GM21529 (cell line): ENCODE measurements around the gene PRDM7.
"Not testable (repeated sequence)": the region's sequence is repeated elsewhere in the genome, so short reads cannot be mapped to it uniquely, and the experiment has no call there.

Experiments
- ATAC-seq: cut with Tn5 transposase; IDR thresholded peaks from one replicate; pipeline ENCODE4 v1.9.1; 2021; ENCODE audit not compliant: unreplicated experiment

PRDM7 gene

DNA sequence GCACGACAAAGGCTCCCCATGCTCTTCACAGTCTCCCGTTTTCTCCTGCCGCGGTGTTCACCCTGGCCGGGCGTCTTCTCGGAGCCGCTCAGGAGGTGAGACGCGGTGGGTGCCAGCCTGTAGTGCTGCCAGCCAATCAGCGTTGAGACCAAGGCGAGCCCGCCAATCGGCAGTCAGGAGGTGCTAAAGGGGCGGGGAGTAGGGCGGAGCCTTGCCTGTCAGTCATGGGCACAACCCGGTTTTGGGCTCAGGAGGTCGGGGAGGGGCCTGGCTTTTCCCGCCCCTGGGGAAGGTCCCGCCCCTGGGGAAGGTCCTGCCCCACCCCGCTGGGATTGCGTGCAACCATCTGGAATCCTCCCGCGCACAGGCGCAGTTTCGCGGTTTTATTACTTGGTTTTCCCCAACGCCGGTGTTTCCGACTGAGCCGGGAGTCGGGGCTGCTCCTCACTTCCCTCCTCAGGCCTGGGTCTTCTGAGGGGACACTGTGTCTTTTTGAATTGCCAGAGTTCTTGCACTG, at the start of gene PRDM7:
Gene PRDM7 (minus strand): TSS at position 92 of the 517 bp plus-strand sequence. CDS start 1,421 bp downstream, outside the sequence.
- ATAC-seq = peak; percentile 91

DNA sequence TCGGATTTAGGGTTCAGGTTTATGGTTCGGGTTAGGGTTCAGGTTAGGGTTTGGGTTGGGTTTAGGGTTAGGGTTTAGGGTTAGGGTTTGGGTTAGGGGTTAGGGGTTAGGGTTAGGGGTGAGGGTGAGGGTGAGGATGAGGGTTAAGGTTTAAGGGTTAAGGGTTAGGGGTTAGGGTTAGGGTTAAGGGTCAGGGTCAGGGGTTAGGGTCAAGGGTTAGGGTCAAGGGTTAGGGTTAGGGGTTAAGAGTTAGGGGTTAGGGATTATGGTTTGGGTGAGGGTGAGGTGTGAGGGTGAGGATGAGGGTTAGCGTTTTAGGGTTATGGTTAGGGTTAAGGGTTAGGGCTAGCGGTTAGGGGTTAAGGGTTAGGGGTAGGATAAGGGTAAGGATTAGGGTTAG, 44.7 kb upstream of the PRDM7 start:
- ATAC-seq = not testable (repeated sequence)

DNA sequence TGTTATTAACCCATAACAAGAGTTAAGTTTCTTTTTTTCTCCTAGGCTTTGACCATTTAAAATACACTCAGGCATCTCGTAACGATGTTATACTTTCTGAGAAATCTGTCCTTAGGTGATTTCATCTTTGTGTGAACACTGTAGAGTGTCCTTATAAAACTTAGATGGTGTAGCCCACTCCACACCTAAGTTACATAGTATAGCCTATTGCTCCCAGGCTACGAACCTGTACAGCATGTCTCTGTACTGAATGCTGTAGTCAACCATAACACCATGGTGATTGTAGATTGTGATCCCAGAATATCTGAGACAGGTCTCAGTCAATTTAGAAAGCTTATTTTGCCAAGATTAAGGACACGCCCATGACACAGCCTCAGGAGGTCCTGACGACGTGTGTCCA, 30.5 kb upstream of the PRDM7 start:
- ATAC-seq = not testable (repeated sequence)

DNA sequence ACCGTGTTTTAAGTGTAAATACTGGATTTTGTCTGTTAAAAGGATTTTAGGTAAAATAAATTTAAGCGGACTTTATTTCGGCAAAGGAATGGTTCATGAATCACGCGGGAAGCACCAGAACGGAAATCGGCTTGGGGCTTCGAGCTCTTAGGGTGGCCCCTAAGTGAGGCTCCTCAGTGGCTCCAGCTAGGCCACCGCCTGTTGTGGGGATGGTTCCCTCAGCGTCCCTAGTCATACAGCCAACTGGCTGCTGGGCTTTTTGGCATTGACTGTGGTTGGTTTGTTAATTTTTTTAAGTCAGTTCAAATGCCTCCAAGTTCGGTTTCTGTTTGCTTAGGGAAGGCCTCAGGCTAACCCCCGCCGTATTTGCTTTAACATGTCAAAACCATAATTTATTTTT, 29.9 kb upstream of the PRDM7 start:
- not testable (repeated sequence) for ATAC-seq

DNA sequence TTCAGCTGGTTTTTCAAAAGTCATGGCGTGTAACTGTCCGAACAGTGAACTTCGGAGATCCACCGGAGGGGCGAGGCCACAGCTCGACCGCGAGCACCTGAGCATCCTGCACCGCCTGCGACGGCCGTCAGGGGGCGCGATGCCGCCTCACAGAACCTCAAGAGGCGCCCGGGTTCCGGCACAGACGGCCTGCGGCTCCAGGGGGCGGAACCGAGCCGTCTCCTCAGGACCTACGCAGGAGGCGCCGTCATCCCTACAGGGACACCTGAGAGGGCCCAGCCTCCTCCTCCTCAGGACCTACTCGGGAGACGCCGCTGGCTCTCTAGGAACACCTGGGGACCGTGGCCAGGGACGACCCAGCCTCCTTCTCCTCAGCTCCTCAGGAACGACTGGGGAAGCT, 29.1 kb upstream of the PRDM7 start:
- peak; percentile 88 for ATAC-seq

DNA sequence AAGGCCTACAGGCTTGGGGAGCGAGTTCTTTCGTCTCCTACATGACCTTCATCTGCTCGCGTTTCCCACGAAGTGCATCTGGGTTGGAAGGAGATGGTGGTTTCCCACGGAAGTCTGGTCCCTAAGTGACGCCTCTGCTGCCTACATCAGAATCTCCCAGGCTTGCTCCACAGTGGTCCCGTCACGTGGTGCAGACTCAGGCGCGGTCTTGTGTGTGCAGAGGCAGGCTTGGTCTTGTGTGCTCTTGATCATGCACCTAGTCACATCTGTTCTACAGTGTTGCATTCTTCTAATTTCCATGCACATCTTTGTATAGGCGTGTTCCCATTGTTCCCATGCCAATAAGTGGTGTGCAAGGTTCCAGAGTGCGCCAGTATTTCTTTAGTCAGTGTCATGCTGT, 27.6 kb upstream of the PRDM7 start:
- not testable (repeated sequence) for ATAC-seq

DNA sequence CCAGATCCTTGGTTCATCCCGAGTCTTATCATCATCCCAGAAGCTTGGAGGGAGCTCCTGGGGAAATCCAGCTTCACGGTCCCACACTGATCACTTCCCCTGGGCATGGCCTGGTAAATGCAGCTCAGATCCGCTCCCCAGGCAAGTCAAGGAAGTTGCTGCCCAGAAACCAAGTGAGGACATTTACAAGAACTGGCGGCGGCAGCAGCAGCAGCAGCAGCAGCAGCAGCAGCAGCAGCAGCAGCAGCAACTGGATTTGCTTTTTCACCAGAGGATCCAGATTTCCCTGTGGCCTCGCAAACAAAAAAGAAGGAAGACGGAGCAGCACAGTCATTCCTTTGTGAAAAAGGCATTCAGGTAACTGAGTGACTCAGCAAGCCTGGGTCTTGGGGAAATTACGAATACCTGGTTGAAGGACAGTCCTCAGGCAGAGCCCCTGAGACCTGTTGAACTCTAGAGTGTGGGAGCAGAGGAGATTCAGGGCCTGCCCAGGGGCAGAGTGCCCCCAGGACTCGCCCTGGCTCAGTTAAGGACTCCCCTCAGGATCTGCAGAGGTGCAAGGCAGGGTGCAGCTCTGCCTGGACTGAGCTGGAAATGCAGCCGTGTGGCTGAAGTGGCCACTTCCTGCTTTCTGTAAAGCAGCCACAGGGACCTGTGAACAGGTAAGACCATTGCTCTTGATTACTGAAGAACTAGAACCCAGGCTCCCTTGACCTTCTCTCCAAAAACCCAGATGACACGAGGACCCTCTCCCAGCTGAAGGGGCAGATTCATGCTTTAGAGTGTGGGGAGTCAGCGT, 25.2 kb upstream of the PRDM7 start:
- ATAC-seq = not testable (repeated sequence)

DNA sequence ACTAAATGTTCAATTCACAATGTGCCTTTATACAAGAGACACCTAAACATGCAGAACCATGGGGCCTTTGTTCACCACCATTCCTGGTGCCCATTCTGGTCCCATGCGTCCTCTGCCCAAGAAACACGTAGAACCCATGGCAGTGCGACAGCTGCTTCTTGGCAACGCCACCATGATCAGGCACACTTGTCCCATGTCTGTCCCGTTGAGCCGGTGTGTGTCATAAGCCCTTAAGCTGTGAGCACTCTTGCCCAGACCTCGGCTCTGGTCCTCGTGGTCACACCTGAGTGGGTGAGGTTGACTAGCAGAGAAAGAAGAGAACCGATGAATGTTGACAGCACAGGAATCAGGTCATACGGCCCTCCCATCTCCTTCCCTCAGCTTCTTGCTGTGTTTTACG, 24.2 kb upstream of the PRDM7 start:
- not testable (repeated sequence) for ATAC-seq

DNA sequence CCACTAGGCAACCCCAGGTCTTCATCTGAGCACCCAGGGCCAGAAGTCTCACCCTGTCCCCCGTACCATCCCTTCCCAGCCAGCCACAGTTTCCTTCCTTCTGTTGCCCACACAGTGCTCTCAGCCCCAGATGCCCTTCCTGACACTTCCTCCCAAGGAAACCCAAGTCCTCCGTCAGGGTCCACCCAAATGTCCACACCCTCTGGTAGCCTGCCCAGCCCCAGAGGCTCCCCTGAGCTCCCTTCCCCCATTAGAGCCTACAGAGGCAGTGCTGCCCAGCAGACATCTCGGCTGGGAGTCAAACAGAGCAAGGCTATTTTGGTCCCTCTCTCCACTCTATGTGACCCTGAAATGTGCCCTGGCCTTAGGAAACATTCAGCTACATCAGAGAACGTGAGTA, 23.7 kb upstream of the PRDM7 start:
- ATAC-seq = not testable (repeated sequence)

DNA sequence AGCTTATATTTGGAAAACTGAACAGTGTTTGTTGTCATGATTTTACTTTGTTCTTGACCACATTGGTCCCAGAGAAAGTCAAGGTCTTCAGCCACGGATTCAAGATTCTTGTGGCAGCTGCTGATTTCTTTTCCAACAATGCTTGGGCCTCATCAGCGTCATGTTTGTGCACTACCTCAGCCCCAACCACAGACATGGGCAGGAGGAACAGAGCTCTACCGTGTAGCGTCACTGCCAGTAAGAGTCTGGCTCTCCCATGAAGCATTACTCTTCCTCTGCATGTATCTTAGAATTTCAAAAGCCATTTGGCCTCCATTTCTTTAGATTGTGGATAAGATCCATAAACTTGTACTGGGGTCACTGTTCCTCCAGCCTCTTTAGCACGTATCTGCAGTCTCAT, 23.1 kb upstream of the PRDM7 start:
- not testable (repeated sequence) for ATAC-seq

DNA sequence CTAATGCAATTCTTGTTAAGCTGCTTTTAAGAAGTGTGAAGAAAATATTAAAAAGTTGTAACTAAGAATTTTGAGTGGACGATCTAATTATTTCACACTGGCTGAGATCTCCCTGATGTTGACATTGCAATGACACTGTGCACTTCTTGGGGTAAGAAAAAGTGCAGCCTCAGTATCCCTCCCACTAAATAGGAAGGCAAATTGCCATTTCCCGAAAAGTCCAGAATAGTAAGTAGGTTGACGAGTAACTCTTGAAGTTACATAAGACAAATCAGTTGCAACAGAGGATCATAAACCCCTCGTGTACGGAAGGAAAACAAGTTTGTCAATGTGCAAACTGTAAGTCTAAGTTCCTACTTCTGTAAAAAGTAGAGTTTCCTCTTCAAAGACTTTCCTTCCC, 21.8 kb upstream of the PRDM7 start:
- ATAC-seq = not testable (repeated sequence)

DNA sequence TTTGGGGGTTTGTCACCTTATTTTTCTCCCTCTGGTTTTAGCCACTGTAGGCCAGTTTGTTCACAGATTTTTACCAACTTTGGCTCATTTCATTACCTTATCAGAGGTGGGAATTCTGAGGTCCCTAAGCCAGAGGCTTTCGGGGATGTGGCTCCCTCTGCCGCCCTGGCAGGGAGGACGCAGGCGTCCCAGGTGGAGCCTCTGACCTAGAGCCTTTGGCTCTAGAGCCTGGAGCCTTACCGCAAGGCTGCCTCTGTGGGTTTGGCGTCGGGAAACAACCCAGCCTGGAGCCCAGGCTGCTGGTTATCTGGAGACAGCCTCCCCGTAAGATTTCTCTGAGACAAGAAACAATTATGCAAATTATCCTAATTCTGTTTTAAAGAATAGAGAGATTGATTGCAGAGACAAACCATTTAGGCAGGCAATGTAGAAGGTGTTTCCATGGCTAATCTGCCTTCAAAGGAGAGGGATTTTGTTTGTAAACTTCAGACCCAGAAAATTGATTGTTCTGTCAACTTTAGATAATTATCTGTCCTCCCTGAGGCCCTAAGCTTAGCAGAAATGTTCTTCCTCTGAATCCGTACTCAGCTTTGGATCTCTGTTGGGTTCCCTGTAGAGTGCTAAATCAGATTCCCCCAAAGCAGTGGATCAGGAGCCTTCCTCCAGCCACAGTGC, 20.0 kb upstream of the PRDM7 start:
- ATAC-seq = not testable (repeated sequence)

DNA sequence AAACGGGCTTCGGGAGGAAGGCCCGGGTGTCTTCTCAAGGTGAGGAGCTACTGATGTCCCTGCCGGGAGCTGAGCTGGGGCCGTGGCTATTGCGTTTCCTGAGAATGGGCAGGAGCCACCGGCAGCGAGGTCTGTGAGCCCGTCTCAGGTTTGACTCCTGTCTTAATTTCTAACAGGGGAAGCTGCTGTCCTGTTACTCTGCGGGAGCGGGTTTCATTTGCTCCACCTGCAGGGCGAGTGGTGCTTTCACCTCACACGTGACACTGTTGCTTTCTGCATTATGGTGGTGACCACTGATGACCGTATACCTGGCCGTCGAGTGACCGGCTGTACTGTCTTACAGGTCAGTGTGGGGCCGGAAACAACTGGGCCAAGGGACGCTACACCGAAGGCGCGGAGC, 17.7 kb upstream of the PRDM7 start:
- not testable (repeated sequence) for ATAC-seq

DNA sequence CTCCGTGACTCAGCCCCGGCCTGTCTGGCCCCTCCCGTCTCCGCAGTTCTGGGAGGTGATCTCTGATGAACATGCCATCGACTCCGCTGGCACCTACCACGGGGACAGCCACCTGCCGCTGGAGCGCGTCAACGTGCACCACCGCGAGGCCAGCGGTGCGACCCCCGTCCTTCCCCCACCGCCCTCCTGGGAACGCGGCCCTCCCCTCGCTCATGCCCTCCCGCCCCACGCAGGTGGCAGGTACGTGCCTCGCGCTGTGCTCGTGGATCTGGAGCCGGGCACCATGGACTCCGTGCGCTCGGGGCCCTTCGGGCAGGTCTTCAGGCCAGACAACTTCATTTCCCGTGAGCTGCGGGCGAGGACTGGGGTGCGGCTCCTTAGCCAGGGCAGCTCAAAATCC, 17.2 kb upstream of the PRDM7 start:
- ATAC-seq = not testable (repeated sequence)

DNA sequence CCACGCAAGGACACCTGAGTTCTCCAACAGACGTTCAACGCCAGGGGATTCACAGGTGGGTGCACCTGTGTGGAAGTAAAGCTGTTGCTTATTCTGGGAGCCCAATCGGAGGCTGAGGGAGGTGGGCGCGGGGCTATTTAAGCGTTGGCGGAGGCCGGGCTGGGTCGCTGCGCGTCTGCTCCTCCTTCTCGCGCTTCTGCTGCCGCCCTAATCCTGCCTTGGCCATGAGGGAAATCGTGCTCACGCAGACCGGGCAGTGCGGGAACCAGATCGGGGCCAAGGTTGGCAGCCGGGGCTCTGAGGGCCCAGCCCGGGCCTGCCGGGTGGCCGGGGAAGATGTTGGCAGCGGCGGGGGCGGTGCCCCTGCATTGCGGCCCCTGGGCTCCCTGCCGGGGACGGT, 16.7 kb upstream of the PRDM7 start:
- ATAC-seq = not testable (repeated sequence)

DNA sequence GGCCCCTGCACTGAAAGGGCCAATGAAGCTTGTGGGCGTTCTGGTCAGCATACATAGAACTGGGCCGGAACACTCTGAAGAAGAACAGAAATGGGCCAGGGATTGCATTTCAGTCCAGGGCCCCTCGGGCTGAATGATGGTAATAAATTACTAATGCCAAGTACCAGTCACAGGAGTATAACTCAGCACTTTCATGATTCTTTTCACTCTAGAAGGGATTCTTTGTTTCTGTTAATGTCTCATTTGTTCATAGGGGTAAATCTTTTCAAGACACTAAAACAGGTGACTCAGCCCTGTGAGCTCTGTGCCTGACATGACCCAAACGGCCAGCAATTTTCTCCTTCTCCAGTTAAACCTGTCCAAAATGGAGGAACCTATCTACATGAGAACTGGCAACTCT, 15.7 kb upstream of the PRDM7 start:
- ATAC-seq = not testable (repeated sequence)

DNA sequence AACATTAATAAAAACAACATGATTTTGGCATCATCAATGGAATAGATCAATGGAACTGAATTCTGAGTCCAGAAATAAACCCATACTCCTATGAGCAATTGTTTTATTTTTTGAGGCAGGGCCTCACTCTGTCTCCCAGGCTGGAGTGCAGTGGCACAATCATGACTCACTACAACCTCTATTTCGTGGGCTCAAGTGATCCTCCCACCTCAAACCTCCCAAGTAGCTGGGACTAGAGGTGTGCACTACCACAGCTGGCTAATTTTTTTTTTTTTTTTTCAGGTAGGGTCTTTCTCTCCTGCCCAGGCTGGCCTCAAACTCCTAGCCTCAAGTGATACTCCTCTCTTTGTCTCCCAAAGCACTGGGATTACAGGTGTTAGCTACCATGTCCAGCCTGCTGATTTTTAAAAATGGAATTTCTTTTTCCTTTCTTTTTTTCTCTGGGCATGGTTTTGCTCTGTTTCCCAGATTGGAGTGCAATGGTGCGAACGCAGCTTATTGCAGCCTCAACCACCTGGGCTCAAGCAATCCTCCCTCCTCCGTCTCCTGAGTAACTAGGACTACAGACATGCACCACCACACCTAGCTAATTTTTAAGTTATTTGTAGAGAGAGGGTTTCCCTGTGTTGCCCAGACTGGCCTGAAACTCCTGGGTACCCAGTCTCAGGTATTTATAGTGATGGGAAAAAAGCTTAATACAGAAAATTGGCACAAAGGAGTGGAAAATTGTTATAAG, 7.3 kb upstream of the PRDM7 start:
- ATAC-seq = no peak

DNA sequence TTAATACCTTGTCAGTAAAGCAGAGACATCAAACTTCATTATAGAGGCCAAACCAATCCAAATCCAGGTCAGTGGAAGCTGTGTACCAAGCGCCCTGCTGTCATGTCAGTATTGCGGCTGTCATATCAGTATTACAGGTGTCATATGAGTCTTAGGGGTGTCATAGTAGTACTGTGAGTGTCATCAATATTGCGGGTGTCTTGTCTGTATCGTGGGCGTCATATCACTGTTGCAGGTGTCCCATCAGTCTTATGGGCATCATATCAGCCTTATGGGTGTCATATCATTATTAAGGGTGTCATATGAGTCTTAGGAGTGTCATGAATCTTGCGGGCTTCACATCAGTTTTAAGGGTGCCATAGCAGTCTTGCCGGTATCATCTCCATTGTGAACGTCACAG, 6.0 kb upstream of the PRDM7 start:
- no peak for ATAC-seq

DNA sequence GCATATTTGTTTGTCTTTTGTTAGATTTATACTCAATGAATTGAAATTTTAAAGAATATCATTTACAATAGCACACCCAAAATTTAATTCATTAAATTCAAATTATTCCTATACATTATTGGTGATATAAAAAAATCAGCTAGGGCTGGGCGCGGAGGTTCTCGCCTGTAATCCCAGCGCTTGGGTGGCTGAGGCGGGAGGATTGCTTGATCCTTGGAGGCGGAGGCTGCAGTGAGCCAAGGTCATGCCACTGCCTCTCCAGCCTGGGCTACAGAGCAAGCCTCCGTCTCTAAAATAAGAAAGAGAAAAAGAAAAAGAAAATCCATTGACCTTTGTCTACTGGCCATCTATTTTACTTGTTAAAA, 4.5 kb upstream of the PRDM7 start:
- ATAC-seq = no peak

DNA sequence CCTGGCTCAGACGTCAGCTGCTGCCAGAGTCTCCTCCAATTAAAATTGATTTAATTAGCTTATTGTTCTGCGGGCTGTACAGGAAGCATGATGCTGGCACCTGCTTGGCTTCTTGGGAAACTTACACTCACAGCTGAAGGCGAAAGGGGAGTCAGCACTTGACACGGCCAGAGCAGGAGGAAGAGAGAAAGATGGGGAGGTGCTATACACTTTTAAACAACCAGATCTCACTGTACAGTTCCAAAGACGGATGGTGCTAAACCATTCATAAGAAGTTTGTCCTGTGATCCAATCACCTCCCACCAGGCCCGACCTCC, 1.4 kb upstream of the PRDM7 start:
- ATAC-seq = no peak

DNA sequence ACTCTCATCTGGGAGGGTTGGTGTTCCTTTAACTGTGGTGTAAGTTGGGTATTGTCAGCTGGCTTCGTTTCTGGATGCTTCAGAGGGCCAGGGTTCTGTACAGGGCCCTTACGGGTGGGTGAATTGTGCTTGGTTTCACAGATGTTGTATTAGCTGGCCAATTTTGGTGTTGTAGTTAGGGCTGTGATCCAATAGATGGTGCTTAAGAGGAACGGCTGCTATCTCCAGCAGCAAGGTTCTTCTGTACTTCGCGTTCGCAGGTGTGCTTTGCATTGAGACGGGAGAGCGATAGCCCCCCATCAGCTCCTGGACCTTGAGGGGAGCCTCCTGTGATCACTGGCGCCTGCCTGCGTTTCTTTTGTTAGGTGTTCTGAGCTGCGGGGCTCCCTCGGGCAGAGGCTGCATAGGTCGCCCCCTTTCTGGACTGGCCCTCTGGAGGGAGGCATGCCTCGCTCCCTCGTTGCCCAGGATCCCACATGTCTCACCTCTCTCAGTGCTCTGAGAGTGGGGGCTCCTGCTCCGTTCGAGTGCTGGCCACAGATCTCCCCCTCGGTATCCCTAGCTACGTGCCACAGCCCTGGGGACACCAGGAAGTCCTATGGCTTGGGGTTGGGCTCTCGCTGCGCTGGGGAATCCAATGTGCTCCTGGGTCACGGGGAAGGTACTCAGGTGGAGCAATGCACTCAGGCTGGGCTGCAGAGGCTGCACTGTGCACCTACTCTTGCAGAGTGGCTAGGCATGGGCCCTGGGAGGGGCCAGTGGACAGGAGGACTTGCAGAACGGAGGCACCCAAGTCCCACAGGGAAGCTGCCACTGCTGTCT, 837 bp upstream of the PRDM7 start:
- ATAC-seq = peak; percentile 47
